Spleen (tissue), 7 donors: ENCODE measurements around the gene KDM2B.

Source experiments
- POLR2A ChIP-seq, 3 donors: fragments of 450-650 bp; IDR thresholded peaks; one replicate each; pipeline ENCODE4 v1.5.1; 2017; ENCODE audit warnings: antibody characterized with exemption in 3 of 3, mild to moderate bottlenecking in 1 of 3
- TF ChIP-seq, protein P1 (sequence below), 11 experiments: fragments of 200-600 bp in 7 of 11; fragments of 450-650 bp in 4 of 11; sonication (generic) in 4 of 11; IDR thresholded peaks in 8 of 11; conservative IDR thresholded peaks in 3 of 11; 1 replicate in 7 of 11; 2 replicates in 4 of 11; pipeline versions ENCODE4 v1.4.0 to v1.8.0; 2016 to 2021; ENCODE audit warnings: antibody characterized with exemption in 11 of 11, inconsistent platforms in 4 of 11, mild to moderate bottlenecking in 1 of 11
- donor health status: DM: no; HTN: no; CAD: no; lungs with moderate emphysema.
- donor health status: DM: no; HTN: no; CAD: no.
- donor health status: DM: no; HTN: no; CAD: no.

DNA sequence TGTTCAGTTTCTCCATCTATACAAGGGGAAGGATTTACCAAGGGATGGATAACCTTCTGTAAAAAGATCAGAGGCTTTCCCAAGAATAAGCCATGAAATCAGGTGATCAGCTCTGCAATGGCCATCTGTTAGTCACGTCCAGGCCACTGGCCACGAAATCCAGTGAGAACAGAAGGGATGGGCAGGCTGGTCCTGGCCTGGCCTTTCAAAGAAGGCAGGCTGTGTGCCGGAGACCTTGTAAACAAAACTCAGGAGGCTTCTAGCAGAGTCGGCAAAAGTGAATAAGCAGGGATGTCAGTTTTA is 112.4 kb downstream of the KDM2B start:
- TF ChIP-seq, protein P1, sequence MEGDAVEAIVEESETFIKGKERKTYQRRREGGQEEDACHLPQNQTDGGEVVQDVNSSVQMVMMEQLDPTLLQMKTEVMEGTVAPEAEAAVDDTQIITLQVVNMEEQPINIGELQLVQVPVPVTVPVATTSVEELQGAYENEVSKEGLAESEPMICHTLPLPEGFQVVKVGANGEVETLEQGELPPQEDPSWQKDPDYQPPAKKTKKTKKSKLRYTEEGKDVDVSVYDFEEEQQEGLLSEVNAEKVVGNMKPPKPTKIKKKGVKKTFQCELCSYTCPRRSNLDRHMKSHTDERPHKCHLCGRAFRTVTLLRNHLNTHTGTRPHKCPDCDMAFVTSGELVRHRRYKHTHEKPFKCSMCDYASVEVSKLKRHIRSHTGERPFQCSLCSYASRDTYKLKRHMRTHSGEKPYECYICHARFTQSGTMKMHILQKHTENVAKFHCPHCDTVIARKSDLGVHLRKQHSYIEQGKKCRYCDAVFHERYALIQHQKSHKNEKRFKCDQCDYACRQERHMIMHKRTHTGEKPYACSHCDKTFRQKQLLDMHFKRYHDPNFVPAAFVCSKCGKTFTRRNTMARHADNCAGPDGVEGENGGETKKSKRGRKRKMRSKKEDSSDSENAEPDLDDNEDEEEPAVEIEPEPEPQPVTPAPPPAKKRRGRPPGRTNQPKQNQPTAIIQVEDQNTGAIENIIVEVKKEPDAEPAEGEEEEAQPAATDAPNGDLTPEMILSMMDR (IDR thresholded peaks at IDR 0.05 in 8 of 11, conservative IDR thresholded peaks at IDR 0.05 in 3 of 11): no peak
- TF ChIP-seq POLR2A (IDR thresholded peaks at IDR 0.05): no peak
